HG03097 (cell line): ENCODE data around the gene KIAA0319L.

Experiments used
- ATAC-seq: cut with Tn5 transposase; IDR thresholded peaks from one replicate; pipeline ENCODE4 v1.9.1; 2021; ENCODE audit not compliant: unreplicated experiment, low FRiP score

Gene KIAA0319L

GRCh38 chr1:35451125-35451528 is 106.1 kb downstream of the KIAA0319L start:
- peak; percentile 56 for ATAC-seq

DNA sequence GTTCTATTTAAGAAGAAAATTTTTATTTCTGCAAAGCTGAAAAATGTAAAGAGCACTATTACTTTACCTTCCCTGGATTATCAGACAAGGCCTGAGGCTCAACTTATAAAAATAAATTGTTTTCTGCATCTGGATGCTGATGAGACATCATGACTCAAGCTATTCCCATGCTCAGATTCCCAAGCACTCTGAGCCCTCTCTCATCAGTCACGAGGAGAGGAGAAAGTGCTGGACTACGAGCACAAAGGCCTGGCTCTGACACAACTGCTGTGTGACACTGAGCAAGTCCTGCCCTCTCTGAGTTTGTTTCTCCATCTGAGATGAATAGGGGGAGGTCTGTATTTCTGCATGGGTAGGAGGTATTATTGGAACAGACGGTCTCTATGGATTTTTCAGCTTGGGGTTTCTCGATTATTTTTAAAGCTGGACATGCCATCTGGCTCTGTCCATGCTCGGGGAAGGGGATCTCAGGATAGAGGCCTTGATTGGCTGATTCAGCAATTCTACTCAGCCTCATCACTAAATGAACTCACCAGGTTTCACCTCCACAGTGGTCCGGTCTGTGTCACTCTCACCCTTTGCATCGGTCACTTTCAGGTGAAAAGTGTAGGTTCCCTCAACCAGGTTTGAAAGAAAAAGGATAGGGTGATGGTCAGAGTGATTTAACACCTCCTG is 107.7 kb downstream of the KIAA0319L start:
- no peak for ATAC-seq

- no peak for ATAC-seq
These were observed 108.8 kb downstream of the KIAA0319L start for GRCh38 chr1:35448344-35448801.

DNA sequence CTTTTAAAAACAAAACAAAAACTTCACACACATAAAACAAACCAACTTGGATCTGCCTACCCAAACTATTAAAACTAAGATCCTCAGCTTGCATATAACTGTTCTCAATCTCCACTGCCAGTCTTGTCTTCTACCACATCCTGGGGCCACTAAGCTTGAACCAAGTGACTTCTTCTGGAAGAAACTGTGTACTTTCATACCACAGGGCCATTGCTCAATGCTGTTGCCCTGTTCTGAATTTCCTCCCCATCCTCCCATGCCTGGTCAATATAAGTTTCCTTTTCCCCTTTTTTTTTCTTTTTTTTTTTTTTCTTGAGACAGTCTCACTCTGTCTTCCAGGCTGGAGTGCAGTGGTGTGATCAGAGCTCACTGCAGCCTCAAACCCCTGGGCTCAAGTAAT is 109.9 kb downstream of the KIAA0319L start:
- ATAC-seq: no peak

DNA sequence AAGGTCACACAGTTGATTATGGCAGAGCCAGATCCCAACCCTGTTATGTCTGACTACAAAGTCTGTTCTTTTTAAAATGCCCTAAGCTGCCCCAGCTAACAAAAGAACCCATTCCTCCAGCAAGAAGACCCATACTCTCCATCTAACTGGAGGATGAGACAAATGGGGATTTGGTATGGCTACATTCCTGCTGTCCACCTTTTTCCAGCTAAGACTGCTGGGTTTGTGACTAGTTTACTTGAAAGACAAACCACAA is 112.8 kb downstream of the KIAA0319L start:
- no peak for ATAC-seq

DNA sequence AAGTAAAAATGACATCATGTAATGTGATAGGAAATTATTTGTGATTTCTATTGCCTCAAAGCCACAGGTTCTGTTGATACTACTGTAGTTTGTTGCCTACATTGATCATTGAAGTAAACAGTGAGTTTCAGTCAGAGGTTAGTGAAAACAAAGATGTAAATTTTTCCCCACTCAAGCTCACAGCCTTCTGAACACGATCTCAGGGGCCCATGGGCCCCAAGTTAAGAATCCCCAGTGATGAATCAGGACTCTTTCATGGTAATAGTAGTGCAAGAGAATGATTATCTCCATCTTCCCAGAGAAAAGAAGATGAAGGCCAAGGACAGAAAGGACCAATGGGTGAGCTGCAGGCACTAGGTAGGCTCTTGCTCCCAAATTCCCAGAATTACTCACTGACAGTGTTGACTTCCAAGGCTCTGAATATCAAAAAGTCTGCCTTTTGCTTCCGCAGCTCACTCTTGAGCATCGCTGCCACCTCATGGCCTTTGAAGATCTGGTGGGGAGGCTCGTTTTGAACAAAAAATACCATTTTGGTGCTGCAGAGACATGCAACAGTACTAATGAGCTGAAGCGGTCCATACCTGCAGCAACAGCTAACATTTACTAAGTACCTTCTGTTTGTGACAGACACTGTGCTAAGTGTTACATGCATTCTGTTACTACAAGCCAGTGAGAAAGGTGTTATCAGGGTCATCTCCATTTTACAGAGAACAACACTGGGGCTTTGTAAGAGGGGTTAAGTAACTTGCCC is 113.3 kb downstream of the KIAA0319L start:
- no peak for ATAC-seq

DNA sequence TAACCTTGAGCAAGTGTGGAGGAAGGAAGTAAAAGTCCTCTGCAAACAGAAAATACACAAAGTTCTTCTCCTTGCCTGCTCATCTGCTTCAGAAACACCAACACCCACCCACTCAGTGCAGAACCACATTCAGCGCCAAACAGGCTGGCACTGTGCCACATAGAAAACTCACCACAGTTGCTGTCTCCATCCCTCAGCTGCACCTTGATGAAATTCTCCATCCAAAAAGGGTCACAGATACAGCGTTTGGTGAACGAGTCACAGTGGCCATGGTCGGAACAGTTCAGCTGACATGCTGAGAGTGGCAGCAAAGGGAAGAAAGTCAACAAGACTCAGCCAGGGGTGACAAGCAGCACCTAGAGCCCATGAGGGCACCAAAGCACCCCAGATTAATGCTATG is 114.5 kb downstream of the KIAA0319L start:
- ATAC-seq: no peak

- ATAC-seq: no peak
These were observed 115.2 kb downstream of the KIAA0319L start for GRCh38 chr1:35441926-35442579.

DNA sequence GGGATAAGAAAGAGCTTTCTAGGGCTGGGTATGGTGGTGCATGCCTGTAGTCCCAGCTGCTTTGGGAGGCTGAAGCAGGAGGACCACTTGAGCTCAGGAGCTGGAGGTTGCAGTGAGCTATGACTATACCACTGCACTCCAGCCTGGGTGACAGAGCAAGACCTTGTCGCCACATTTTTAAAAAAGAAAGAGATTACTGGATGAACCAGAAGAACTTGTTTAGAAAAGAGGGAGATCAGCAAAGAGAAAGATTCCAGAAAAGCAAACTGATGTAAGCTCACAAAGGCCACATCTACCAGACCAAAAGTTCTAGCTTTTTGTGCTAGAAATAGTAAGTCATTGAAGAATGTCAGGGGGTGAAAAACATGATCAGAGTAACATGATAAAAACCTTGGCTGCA is 117.6 kb downstream of the KIAA0319L start:
- ATAC-seq: no peak

DNA sequence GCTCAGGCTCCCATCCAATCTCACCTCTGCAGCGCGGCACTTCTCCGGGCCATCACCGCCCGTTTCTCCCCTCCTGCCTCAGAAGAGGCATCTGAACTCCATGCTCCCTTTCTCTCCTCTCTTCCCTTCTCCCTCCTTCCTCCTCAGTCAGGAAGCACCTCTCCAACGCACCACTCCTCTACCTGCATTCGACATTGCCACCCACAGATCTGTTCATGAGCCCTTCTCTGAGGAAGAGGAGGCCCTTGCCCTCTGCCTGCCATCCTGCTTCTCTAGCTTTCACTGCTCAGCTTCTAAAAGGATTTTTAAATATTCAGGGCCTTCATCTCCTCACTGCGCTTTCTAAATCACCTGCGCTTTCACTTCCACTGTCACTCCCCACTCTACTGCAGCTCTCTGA is 120.0 kb downstream of the KIAA0319L start:
- no peak for ATAC-seq

- ATAC-seq: no peak
These were observed 121.1 kb downstream of the KIAA0319L start for GRCh38 chr1:35436078-35436477.

- ATAC-seq: no peak
These were observed 122.5 kb downstream of the KIAA0319L start for GRCh38 chr1:35434703-35435102.

- ATAC-seq: no peak
These were observed 123.5 kb downstream of the KIAA0319L start for GRCh38 chr1:35433714-35434113.

DNA sequence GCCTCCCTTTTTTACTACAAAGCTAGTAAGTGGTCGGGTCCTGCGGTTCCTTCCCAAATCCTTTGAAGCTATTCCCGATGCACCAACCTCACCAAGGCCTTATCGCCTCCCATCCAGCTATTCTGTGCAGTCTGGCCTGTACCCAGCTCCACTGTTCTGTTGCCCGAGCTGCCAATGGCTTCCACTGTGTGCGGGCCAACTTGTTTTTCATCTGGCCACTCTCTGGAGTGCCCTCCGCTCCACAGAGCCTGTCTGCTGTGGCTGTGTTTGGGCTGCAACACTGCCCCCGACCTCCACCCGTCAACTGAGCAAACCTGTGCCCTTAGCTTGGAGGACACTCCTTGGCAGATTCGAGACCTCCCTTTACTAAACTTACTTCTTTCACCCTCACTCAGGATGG is 125.0 kb downstream of the KIAA0319L start:
- ATAC-seq: no peak

- ATAC-seq: no peak
These were observed 126.0 kb downstream of the KIAA0319L start for GRCh38 chr1:35431173-35431599.

GRCh38 chr1:35430762-35431161 is 126.4 kb downstream of the KIAA0319L start:
- no peak for ATAC-seq

DNA sequence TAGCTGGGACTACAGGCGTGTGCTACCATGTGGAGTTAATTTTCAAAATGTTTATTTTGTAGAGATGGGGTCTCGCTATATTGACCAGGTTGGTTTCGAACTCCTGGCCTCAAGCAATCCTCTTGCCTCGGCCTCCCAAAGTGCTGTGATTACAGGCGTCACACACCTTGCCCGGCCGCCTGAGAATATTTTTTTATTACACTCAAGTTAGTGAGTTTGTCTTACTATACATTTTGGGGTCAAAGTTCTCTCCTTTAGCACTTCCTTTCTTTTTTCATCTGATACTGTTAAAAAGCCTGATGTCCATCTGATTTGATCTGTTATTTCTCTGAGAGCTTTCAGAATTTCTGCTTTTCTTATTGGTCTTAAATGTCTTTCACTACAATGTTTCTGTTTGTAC is 128.8 kb downstream of the KIAA0319L start:
- no peak for ATAC-seq

- ATAC-seq: no peak
These were observed 131.1 kb downstream of the KIAA0319L start for GRCh38 chr1:35426097-35426586.

GRCh38 chr1:35408925-35409324 is 148.3 kb downstream of the KIAA0319L start:
- no peak for ATAC-seq

DNA sequence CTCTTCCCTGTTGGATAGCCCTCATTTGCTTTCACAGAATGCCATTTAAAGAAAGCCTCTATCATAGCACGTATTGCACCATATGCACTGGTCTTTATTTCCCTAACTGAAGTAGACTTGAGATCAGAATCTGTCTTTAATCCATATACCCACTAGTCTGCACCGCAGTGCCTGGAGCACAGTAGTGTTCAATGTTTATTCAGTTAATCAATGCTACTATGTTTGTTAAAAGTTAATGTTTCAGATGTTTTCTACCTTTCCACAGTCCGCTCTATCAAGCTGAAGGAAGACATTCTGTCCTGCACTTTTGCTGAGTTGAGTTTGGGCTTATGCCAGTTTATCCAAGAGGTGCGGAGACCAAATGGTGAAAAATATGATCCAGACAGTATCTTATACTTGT is 149.5 kb downstream of the KIAA0319L start:
- ATAC-seq: no peak

- ATAC-seq: no peak
These were observed 151.1 kb downstream of the KIAA0319L start for GRCh38 chr1:35406103-35406502.

DNA sequence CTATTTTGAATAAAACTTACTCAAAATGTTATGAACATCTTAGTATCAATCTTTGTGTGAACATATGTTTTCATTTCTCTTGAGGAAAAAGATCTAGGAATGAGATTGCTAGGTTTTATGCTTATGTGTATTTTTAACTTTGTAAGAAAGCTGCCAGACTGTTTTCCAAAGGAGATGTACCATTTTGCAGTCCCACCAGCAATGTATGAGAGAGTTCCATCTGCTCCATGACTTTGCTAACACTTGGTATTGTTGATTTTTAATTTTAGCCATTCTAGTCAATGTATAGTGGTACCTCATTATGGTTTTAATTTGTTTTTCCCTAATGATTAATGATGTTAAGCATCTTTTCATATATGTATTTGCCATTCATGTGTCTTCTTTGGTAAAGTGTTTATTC is 156.2 kb downstream of the KIAA0319L start:
- ATAC-seq: no peak
